ENCODE results near the gene IL1RAPL2. TPM values are rescaled to one million over a fixed set of nuclear protein-coding genes. Genes with fewer than 3 reads are reported as not detected.

IL1RAPL2 gene
- total and polyA plus RNA-seq, 4 donors: 2.0 TPM; not detected in 3

DNA sequence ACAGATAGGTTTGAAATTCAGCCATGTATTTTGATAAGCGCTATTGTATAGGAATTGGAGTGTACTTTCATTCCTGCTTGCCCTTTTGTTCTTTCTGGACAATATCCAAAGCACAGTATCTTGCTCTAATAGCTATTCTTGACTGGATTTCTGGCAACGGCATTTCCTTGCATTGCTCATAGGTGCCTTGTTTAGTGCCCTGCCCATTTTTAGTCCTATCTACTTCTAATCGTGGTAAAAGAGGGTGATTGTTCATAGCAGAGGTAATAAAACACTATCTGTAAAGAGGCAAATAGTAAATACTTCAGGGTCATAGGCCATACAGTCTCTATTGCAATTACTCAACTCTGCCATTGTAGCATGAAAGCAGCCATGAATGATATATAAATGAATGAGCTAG, 155.9 kb downstream of the IL1RAPL2 start:
- Histone ChIP-seq H3K9ac (ENCODE audit: insufficient read depth in 1 of 2, low read length in 2 of 2) (no peak overlapping the region), H3K9me3 (ENCODE audit: control insufficient read depth in 4 of 4, insufficient read depth in 3 of 4, low read length in 3 of 4) (no peaks in the 10 kb centered on the region), H3K4me3 (no peak overlapping the region), H3K36me3 (ENCODE audit: control insufficient read depth in 4 of 4, insufficient read depth in 4 of 4, low read length in 4 of 4) (no peaks in the 10 kb centered on the region), H3K4me1 (ENCODE audit: control insufficient read depth in 5 of 5, insufficient read depth in 5 of 5, low read length in 5 of 5) (no peaks in the 10 kb centered on the region), H3K27ac (ENCODE audit: low read depth in 1 of 2, low read length in 1 of 2) (no peak overlapping the region), H3K27me3 (ENCODE audit: control insufficient read depth in 3 of 3, insufficient read depth in 3 of 3, low read length in 2 of 3) (peaks cover 0 to 23% (median 0%) of the 10 kb centered on the region in 3 donors)
- no peak for ATAC-seq (ENCODE audit: insufficient read depth, low FRiP score)
- no peak for DNase-seq
- WGBS, 2 donors: 59 to 73% methylated on average over 3 of the region's 3 CpGs
- TF ChIP-seq, protein P1, sequence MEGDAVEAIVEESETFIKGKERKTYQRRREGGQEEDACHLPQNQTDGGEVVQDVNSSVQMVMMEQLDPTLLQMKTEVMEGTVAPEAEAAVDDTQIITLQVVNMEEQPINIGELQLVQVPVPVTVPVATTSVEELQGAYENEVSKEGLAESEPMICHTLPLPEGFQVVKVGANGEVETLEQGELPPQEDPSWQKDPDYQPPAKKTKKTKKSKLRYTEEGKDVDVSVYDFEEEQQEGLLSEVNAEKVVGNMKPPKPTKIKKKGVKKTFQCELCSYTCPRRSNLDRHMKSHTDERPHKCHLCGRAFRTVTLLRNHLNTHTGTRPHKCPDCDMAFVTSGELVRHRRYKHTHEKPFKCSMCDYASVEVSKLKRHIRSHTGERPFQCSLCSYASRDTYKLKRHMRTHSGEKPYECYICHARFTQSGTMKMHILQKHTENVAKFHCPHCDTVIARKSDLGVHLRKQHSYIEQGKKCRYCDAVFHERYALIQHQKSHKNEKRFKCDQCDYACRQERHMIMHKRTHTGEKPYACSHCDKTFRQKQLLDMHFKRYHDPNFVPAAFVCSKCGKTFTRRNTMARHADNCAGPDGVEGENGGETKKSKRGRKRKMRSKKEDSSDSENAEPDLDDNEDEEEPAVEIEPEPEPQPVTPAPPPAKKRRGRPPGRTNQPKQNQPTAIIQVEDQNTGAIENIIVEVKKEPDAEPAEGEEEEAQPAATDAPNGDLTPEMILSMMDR (IDR thresholded peaks at IDR 0.05; ENCODE audit: control extremely low read depth, extremely low read depth): no peak

DNA sequence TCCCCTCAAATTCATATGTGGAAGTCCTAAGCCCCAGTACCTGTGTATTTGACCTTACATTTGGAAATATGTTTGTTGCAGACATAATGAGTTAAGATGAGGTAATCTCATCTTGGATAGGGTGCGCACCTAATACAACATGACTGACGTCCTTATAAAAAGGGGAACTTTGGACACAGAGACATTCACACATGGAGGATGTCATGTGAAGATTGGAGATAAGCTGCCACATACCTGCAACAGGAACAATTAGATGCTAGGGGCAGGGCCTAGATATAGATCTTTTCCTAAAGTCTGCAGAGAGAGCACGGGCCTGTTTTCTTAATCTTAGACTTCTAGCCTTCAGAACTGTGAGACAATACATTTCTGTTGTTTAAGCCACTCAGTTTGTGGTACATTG, 162.5 kb downstream of the IL1RAPL2 start:
- no peaks in the 10 kb centered on the region for H3K4me1 ChIP-seq (ENCODE audit: control insufficient read depth in 5 of 5, insufficient read depth in 5 of 5, low read length in 5 of 5)
- WGBS, 2 donors: 39 to 64% methylated on average over 3 of the region's 3 CpGs
- TF ChIP-seq, protein P1 (IDR thresholded peaks at IDR 0.05; ENCODE audit: control extremely low read depth, extremely low read depth): no peak

DNA sequence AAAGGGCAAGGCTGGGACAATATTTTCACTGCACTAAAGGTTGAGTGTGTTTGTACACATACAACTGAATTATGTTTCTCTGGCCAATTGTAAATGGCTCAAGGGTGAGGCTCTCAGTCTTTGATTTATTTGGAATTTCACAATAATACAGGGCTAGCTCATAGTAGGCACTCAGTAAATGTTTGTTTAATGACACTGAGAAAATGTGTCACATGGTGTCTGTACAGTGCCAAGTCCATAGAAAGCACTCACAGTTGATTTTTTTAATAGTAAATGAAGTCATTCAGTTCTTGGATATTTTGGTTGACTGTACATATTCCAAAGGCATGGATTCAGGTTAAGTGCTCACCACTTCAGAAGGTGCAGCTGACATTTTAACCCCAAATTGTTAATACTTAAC, 176.4 kb downstream of the IL1RAPL2 start:
- Histone ChIP-seq H3K9me3 (ENCODE audit: control insufficient read depth in 4 of 4, insufficient read depth in 3 of 4, low read length in 3 of 4) (no peaks in the 10 kb centered on the region), H3K4me3 (no peak overlapping the region), H3K36me3 (ENCODE audit: control insufficient read depth in 4 of 4, insufficient read depth in 4 of 4, low read length in 4 of 4) (no peaks in the 10 kb centered on the region), H3K27me3 (ENCODE audit: control insufficient read depth in 3 of 3, insufficient read depth in 3 of 3, low read length in 2 of 3) (peaks cover 0 to 44% (median 14%) of the 10 kb centered on the region in 3 donors), H3K27ac (ENCODE audit: low read depth in 1 of 2, low read length in 1 of 2) (no peak overlapping the region), H3K4me1 (ENCODE audit: control insufficient read depth in 5 of 5, insufficient read depth in 5 of 5, low read length in 5 of 5) (no peaks in the 10 kb centered on the region), H3K9ac (ENCODE audit: insufficient read depth in 1 of 2, low read length in 2 of 2) (no peak overlapping the region)
- DNase-seq (peak in 2 of 3 donors; percentile 18 to 27), ATAC-seq (ENCODE audit: insufficient read depth, low FRiP score) (peak; percentile 56)
- TF ChIP-seq, protein P1 (IDR thresholded peaks at IDR 0.05; ENCODE audit: control extremely low read depth, extremely low read depth): no peak

More for the DNA sequence above, 162.5 kb downstream of the IL1RAPL2 start:
- no peak for ATAC-seq (ENCODE audit: insufficient read depth, low FRiP score)
- no peak overlapping the region for H3K9ac ChIP-seq (ENCODE audit: insufficient read depth in 1 of 2, low read length in 2 of 2)
- H3K9me3 ChIP-seq (ENCODE audit: control insufficient read depth in 4 of 4, insufficient read depth in 3 of 4, low read length in 3 of 4): no peaks in the 10 kb centered on the region
- no peak for DNase-seq
- H3K27ac ChIP-seq (ENCODE audit: low read depth in 1 of 2, low read length in 1 of 2): no peak overlapping the region
- H3K27me3 ChIP-seq (ENCODE audit: control insufficient read depth in 3 of 3, insufficient read depth in 3 of 3, low read length in 2 of 3): no peaks in the 10 kb centered on the region
- no peaks in the 10 kb centered on the region for H3K36me3 ChIP-seq (ENCODE audit: control insufficient read depth in 4 of 4, insufficient read depth in 4 of 4, low read length in 4 of 4)
- H3K4me3 ChIP-seq: no peak overlapping the region

DNA sequence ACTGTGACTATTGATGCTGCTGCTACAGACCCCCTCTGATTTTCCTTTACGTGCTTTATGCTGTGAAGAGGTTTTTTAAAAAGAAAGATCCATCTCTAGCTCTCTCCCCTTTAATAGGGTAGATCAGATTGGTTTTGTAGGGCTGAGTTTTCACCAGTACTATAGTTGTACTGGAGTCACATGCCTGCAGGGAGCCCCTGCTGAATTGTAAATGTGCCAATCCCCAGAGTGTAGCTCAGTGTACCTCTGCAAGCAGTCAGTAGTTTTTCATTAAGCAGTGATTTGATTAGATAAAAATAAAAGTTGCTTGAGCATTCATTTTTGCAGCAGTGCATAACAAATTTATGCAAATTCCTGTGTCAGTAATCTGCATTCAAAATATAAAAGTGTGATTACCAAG, 179.2 kb downstream of the IL1RAPL2 start:
- ATAC-seq (ENCODE audit: insufficient read depth, low FRiP score) (no peak), DNase-seq (no peak)
- Histone ChIP-seq H3K27ac (ENCODE audit: low read depth in 1 of 2, low read length in 1 of 2) (no peak overlapping the region), H3K9me3 (ENCODE audit: control insufficient read depth in 4 of 4, insufficient read depth in 3 of 4, low read length in 3 of 4) (no peaks in the 10 kb centered on the region), H3K36me3 (ENCODE audit: control insufficient read depth in 4 of 4, insufficient read depth in 4 of 4, low read length in 4 of 4) (no peaks in the 10 kb centered on the region), H3K4me1 (ENCODE audit: control insufficient read depth in 5 of 5, insufficient read depth in 5 of 5, low read length in 5 of 5) (no peaks in the 10 kb centered on the region), H3K27me3 (ENCODE audit: control insufficient read depth in 3 of 3, insufficient read depth in 3 of 3, low read length in 2 of 3) (peaks cover 0 to 50% (median 17%) of the 10 kb centered on the region in 3 donors), H3K9ac (ENCODE audit: insufficient read depth in 1 of 2, low read length in 2 of 2) (no peak overlapping the region), H3K4me3 (no peak overlapping the region)
- 44 to 81% methylated on average over 1 of the region's 1 CpG for WGBS, 2 donors
- TF ChIP-seq, protein P1 (IDR thresholded peaks at IDR 0.05; ENCODE audit: control extremely low read depth, extremely low read depth): no peak

Data from lung (tissue), 12 donors.